IMR-90 (cell line): ENCODE results near the gene TRIM47. TPM values are rescaled to one million over a fixed set of nuclear protein-coding genes. Genes with fewer than 3 reads are reported as not detected.

Experiments
- ATAC-seq: fragments of 200-7000 bp; cut with Tn5 transposase; 2 replicates; pipeline ENCODE4 v1.9.1; 2020; ENCODE audit warnings: low read depth, mild to moderate bottlenecking, moderate library complexity
- BruUV-seq: library from RNA; stranded (reverse); fragments of 400-500 nt; replicated peaks from 2 replicates; lab custom pipeline; 2021; lab: Mats Ljungman, UMichigan
- CTCF ChIA-PET: fragments of 300-600 bp; formaldehyde crosslinking; extraction: SDS; loops from one replicate; lab custom pipeline; 2021; ENCODE audit warnings: antibody characterized with exemption; lab: Yijun Ruan, JAX
- POLR2A ChIA-PET: fragments of 300-600 bp; sonication (Branson Sonifier 250); formaldehyde crosslinking; loops from one replicate; lab custom pipeline; 2022; ENCODE audit warnings: antibody characterized with exemption; ENCODE audit not compliant: unreplicated experiment; lab: Charles Lee
- DNase-seq: peaks from one replicate; pipeline ENCODE4 v3.0.0; 2013
- H2AFZ ChIP-seq: replicated peaks from 2 replicates; pipeline ENCODE3; 2013; ENCODE audit warnings: low read length, mild to moderate bottlenecking; ENCODE audit not compliant: poor library complexity
- H2AK5ac ChIP-seq: 2 replicates; pipeline ENCODE4 v1.6.1; 2013; ENCODE audit warnings: low read depth, low read length, inconsistent platforms
- H2AK9ac ChIP-seq: replicated peaks from 2 replicates; pipeline ENCODE3; 2013; ENCODE audit warnings: mild to moderate bottlenecking, low read depth, low read length, moderate library complexity; ENCODE audit not compliant: poor library complexity
- H2BK120ac ChIP-seq: 2 replicates; pipeline ENCODE4 v1.6.1; 2013; ENCODE audit warnings: low read depth, low read length, inconsistent platforms
- H2BK15ac ChIP-seq: 3 replicates; pipeline ENCODE4 v1.6.1; 2013; ENCODE audit warnings: low read depth, low read length, inconsistent platforms
- H2BK20ac ChIP-seq: 2 replicates; pipeline ENCODE4 v1.6.1; 2013; ENCODE audit warnings: low read depth, mild to moderate bottlenecking, inconsistent platforms, low read length, moderate library complexity
- H2BK5ac ChIP-seq: 2 replicates; pipeline ENCODE4 v1.6.1; 2013; ENCODE audit warnings: mild to moderate bottlenecking, low read depth, low read length, inconsistent platforms; ENCODE audit not compliant: poor library complexity, severe bottlenecking
- H3K14ac ChIP-seq: replicated peaks from 2 replicates; pipeline ENCODE4 v1.6.1; 2013; ENCODE audit warnings: low read depth, low read length, inconsistent platforms
- H3K18ac ChIP-seq: 2 replicates; pipeline ENCODE4 v1.6.1; 2013; ENCODE audit warnings: low read depth, low read length, control low read depth
- H3K23ac ChIP-seq: 2 replicates; pipeline ENCODE4 v1.6.1; 2013; ENCODE audit warnings: low read depth, low read length, inconsistent platforms
- H3K27ac ChIP-seq: 2 replicates; pipeline ENCODE4 v1.5.1; 2013; ENCODE audit warnings: mild to moderate bottlenecking, control low read depth, low read length; ENCODE audit not compliant: insufficient read depth
- H3K27me3 ChIP-seq: 2 replicates; pipeline ENCODE4 v1.6.1; 2013; ENCODE audit warnings: low read length; ENCODE audit not compliant: control insufficient read depth, insufficient read depth
- H3K36me3 ChIP-seq: 2 replicates; pipeline ENCODE4 v1.6.1; 2013; ENCODE audit warnings: low read length, mixed read lengths; ENCODE audit not compliant: control insufficient read depth, insufficient read depth
- H3K4ac ChIP-seq: 2 replicates; pipeline ENCODE4 v1.6.1; 2013; ENCODE audit warnings: low read depth, low read length, inconsistent platforms
- H3K4me1 ChIP-seq: 2 replicates; pipeline ENCODE4 v1.6.1; 2013; ENCODE audit warnings: low read length, mixed read lengths; ENCODE audit not compliant: control insufficient read depth, insufficient read depth
- H3K4me2 ChIP-seq: 2 replicates; pipeline ENCODE4 v1.6.1; 2013; ENCODE audit warnings: low read depth, mild to moderate bottlenecking, control low read depth, low read length, moderate library complexity
- H3K4me3 ChIP-seq: 2 replicates; pipeline ENCODE4 v1.5.1; 2013; ENCODE audit warnings: low read depth, mild to moderate bottlenecking, control low read depth, low read length, moderate library complexity; ENCODE audit not compliant: insufficient read depth
- H3K56ac ChIP-seq: 2 replicates; pipeline ENCODE4 v1.6.1; 2013; ENCODE audit warnings: low read length, inconsistent platforms; ENCODE audit not compliant: insufficient read depth; ENCODE audit errors: extremely low read depth
- H3K79me1 ChIP-seq, 2 experiments: 2 replicates each; pipeline ENCODE4 v1.6.1; 2013; ENCODE audit warnings: low read length in 2 of 2, inconsistent platforms in 1 of 2, low read depth in 1 of 2
- H3K9ac ChIP-seq: 2 replicates; pipeline ENCODE4 v1.6.1; 2013; ENCODE audit warnings: low read depth, low read length, control low read depth
- H3K9me1 ChIP-seq: 2 replicates; pipeline ENCODE4 v1.6.1; 2013; ENCODE audit warnings: low read length, inconsistent platforms; ENCODE audit not compliant: insufficient read depth
- H3K9me3 ChIP-seq: 2 replicates; pipeline ENCODE4 v1.6.1; 2013; ENCODE audit warnings: low read length; ENCODE audit not compliant: control insufficient read depth, insufficient read depth
- H4K20me1 ChIP-seq: 2 replicates; pipeline ENCODE4 v1.6.1; 2013; ENCODE audit warnings: low read length, inconsistent platforms; ENCODE audit not compliant: insufficient read depth
- H4K5ac ChIP-seq: 2 replicates; pipeline ENCODE4 v1.6.1; 2013; ENCODE audit warnings: mild to moderate bottlenecking, low read depth, low read length, control low read depth
- H4K8ac ChIP-seq, 2 experiments: 2 replicates each; pipeline ENCODE4 v1.6.1; 2013; ENCODE audit warnings: low read depth in 2 of 2, low read length in 2 of 2, control low read depth in 1 of 2, inconsistent platforms in 1 of 2
- H4K91ac ChIP-seq: 2 replicates; pipeline ENCODE4 v1.6.1; 2013; ENCODE audit warnings: low read depth, low read length, inconsistent platforms; ENCODE audit not compliant: insufficient read depth
- CTCF ChIP-seq: conservative IDR thresholded peaks from 2 replicates; pipeline ENCODE4 v1.5.1; 2012; ENCODE audit warnings: mild to moderate bottlenecking, low read depth, low read length, improper control_type of control experiment
- WGBS, 2 experiments: methylation state at CpG; one replicate each; pipeline versions ENCODE4 v1.1.5 to v1.1.7; 2013; ENCODE audit warnings: missing lambda C conversion rate in 2 of 2; ENCODE audit not compliant: insufficient read length in 1 of 2; ENCODE audit errors: extremely low coverage in 2 of 2; 5-methylcytosine and 5-hydroxymethylcytosine counted together
- dilution Hi-C: fragments of 300-500 bp; cut with HindIII; formaldehyde crosslinking; loops from one replicate; pipeline ENCODE4 v1.14.3; 2018; ENCODE audit warnings: low sequenced_read_pairs; ENCODE audit not compliant: unreplicated experiment
- in situ Hi-C: fragments of 300-500 bp; cut with MboI; formaldehyde crosslinking; loops from 3 replicates; pipeline ENCODE4 v1.14.3; 2019; ENCODE audit warnings: low sequenced_read_pairs, inconsistent platforms, mixed read lengths
- intact Hi-C: fragments of 100-400 bp; cut with micrococcal nuclease; formaldehyde crosslinking; loops from 2 replicates; pipeline ENCODE4 v1.10.0; 2022
- polyA plus RNA-seq, 3 experiments: library from polyadenylated mRNA; depleted of rRNA; stranded (reverse); fragments of >200 nt; gene quantifications; 2 replicates each; pipeline ENCODE4 v1.2.3, GENCODE V29; 2012; ENCODE audit warnings: low replicate concordance in 1 of 3
- total RNA-seq: library from RNA; depleted of rRNA; stranded (reverse); fragments of >200 nt; gene quantifications from 2 replicates; pipeline ENCODE4 v1.2.3, GENCODE V29; 2012
- TF ChIP-seq, protein P1 (sequence below): fragments of 150-350 bp; IDR thresholded peaks from 2 replicates; pipeline ENCODE4 v1.6.1; 2017; ENCODE audit warnings: mild to moderate bottlenecking, antibody characterized with exemption, low read length, low read depth

Gene TRIM47
- total and polyA plus RNA-seq, 2 of the 4 experiments (the other 2 are of a cell fraction): 1.4 to 7.5 TPM

DNA sequence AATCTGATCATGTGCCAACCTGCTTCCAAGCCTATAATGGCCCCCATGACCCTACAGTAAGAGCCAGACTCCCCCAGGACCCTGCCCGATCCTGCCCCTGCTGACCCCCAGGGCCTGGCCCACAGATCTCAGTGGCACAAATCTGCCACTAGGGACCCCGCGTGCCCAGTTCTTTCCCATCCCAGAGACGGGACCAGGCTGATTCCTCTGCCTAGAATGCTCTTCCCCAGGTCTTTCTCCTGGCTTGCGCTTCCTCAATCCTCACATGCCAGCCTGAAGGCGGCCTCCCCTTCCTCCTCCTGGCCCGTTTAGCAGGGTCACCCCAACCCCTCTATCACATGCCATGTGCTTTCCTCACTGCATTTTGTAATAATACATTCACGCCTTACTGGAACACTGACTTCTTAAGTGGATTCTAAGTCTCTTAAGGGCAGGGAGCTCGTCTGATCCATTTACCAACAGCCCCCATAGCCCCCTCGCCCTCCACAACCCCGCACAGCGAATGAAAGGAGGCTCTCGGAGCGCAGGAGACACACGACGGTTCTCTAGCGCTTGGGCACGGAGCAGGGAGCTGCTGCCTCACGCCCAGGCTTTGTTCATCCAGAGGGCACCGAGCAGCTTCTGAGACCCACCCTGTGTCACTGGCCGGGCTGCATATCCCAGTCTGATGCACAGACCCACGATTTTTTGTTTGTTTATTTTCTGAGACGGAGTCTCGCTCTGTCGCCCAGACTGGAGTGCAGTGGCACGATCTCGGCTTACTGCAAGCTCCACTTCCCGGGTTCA lies 17.2 kb upstream of the TRIM47 start:
- ChIA-PET POLR2A (interaction anchor here (0.6 to 1.8 kb wide), 2 partner anchors 40 to 116 kb away, joined by 6 to 7 read pairs; partner anchors contain the start of gene WBP2), CTCF (interaction anchor here (0.6 to 1.3 kb wide), 2 partner anchors 112 to 294 kb away, joined by 3 read pairs; no protein-coding TSS in a partner anchor)
- ATAC-seq (peak; percentile 1), DNase-seq (no peak)
- Histone ChIP-seq H4K8ac (peak overlapping the region; percentile 38 to 73), H3K36me3 (peaks cover 27% of the 10 kb centered on the region), H3K9ac (peak overlapping the region; percentile 59), H3K79me1 (peaks cover 9 to 44% of the 10 kb centered on the region in 2 experiments; a peak in 3 of 4 replicates), H2BK15ac (no peak overlapping the region; the same call in 2 of the 3 replicates), H4K91ac (peak overlapping the region; percentile 18; the same call in 1 of the 2 replicates), H2AFZ (peak overlapping the region; percentile 41), H4K20me1 (peaks cover 4% of the 10 kb centered on the region; the same call in 1 of the 2 replicates), H3K4me3 (peak overlapping the region; percentile 45), H2AK5ac (peak overlapping the region; percentile 72), H4K5ac (peak overlapping the region; percentile 83), H2BK120ac (peak overlapping the region; percentile 6; the same call in 1 of the 2 replicates), H3K27me3 (no peaks in the 10 kb centered on the region), H3K27ac (peak overlapping the region; percentile 28), H3K4me2 (peak overlapping the region; percentile 95), H3K23ac (peak overlapping the region; percentile 50; the same call in 1 of the 2 replicates), H3K9me3 (no peaks in the 10 kb centered on the region), H3K14ac (peak overlapping the region; percentile 39), H3K56ac (no peak overlapping the region), H2BK20ac (no peak overlapping the region), H3K4me1 (peaks cover 7% of the 10 kb centered on the region; the same call in 1 of the 2 replicates), H2AK9ac (peak overlapping the region; percentile 96), H3K18ac (peak overlapping the region; percentile 37; the same call in 1 of the 2 replicates), H2BK5ac (no peak overlapping the region), H3K4ac (peak overlapping the region; percentile 30), H3K9me1 (peaks cover 10% of the 10 kb centered on the region; the same call in 1 of the 2 replicates)
- WGBS, 2 experiments: 23% methylated on average over 17 of the region's 28 CpGs; no CpG with 5 or more reads in 1 of the 2 experiments
- no TSS peak for BruUV-seq
- intact Hi-C loops (no loop called here), dilution Hi-C loops (no loop called here), in situ Hi-C loops (no loop called here)
- TF ChIP-seq, protein P1, sequence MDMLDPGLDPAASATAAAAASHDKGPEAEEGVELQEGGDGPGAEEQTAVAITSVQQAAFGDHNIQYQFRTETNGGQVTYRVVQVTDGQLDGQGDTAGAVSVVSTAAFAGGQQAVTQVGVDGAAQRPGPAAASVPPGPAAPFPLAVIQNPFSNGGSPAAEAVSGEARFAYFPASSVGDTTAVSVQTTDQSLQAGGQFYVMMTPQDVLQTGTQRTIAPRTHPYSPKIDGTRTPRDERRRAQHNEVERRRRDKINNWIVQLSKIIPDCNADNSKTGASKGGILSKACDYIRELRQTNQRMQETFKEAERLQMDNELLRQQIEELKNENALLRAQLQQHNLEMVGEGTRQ: no peak
- TF ChIP-seq CTCF: peak; percentile 39
